GM23338 (cell line): ENCODE data around the gene SNRPD3. TPM values are rescaled to one million over a fixed set of nuclear protein-coding genes. Genes with fewer than 3 reads are reported as not detected.

Experiments used
- ATAC-seq: fragments of 200-7000 bp; cut with Tn5 transposase; 3 replicates; pipeline ENCODE4 v1.9.1; 2020
- DNase-seq: peaks from one replicate; pipeline ENCODE4 v3.0.0-alpha.2; 2015; ENCODE audit warnings: low spot score
- H2AFZ ChIP-seq: fragments of 200-600 bp; sonication (generic); 2 replicates; pipeline ENCODE4 v1.8.0; 2016; ENCODE audit warnings: antibody characterized with exemption, mild to moderate bottlenecking, moderate library complexity
- H3F3A ChIP-seq: fragments of 200-600 bp; sonication (generic); replicated peaks from 2 replicates; pipeline ENCODE4 v1.8.0; 2017; ENCODE audit warnings: antibody characterized with exemption, mixed run types, low read depth
- H3K27ac ChIP-seq: fragments of 200-600 bp; sonication (generic); 2 replicates; pipeline ENCODE4 v1.6.1; 2016; ENCODE audit warnings: low read depth
- H3K27me3 ChIP-seq: fragments of 200-600 bp; sonication (generic); 2 replicates; pipeline ENCODE4 v1.8.0; 2016; ENCODE audit warnings: mild to moderate bottlenecking, mixed run types, moderate library complexity; ENCODE audit not compliant: insufficient read depth
- H3K36me3 ChIP-seq: fragments of 200-600 bp; sonication (generic); 2 replicates; pipeline ENCODE4 v1.8.0; 2016; ENCODE audit warnings: mild to moderate bottlenecking; ENCODE audit not compliant: insufficient read depth
- H3K4me1 ChIP-seq: fragments of 200-600 bp; sonication (generic); 2 replicates; pipeline ENCODE4 v1.8.0; 2016; ENCODE audit warnings: mild to moderate bottlenecking, moderate library complexity; ENCODE audit not compliant: insufficient read depth
- H3K4me2 ChIP-seq: fragments of 200-600 bp; sonication (generic); 2 replicates; pipeline ENCODE4 v1.7.1; 2017; ENCODE audit warnings: mixed run types
- H3K4me3 ChIP-seq: fragments of 200-600 bp; sonication (generic); 2 replicates; pipeline ENCODE4 v1.6.1; 2016; ENCODE audit warnings: mixed run types
- H3K79me2 ChIP-seq: fragments of 200-600 bp; sonication (generic); replicated peaks from 2 replicates; pipeline ENCODE4 v1.8.0; 2017; ENCODE audit warnings: mild to moderate bottlenecking; ENCODE audit not compliant: insufficient read depth
- H3K9me2 ChIP-seq: fragments of 200-600 bp; sonication (generic); 2 replicates; pipeline ENCODE4 v1.8.0; 2017; ENCODE audit not compliant: insufficient read depth
- H4K20me1 ChIP-seq: fragments of 200-600 bp; sonication (generic); replicated peaks from 2 replicates; pipeline ENCODE4 v1.8.0; 2017; ENCODE audit warnings: mild to moderate bottlenecking; ENCODE audit not compliant: insufficient read depth
- H3K27ac Mint-ChIP-seq: 2 replicates; pipeline ENCODE4 v1.8.0; 2020; ENCODE audit warnings: inconsistent platforms, mild to moderate bottlenecking, moderate library complexity, mixed read lengths
- H3K27me3 Mint-ChIP-seq: 3 replicates; pipeline ENCODE4 v1.8.0; 2022; ENCODE audit warnings: low read depth, mild to moderate bottlenecking, moderate library complexity, mixed read lengths, inconsistent platforms; ENCODE audit not compliant: insufficient read depth, poor library complexity
- H3K36me3 Mint-ChIP-seq: 3 replicates; pipeline ENCODE4 v1.8.0; 2021; ENCODE audit warnings: low read depth, mild to moderate bottlenecking, inconsistent platforms, moderate library complexity, mixed read lengths
- H3K4me1 Mint-ChIP-seq: 3 replicates; pipeline ENCODE4 v1.8.0; 2020; ENCODE audit warnings: mild to moderate bottlenecking, inconsistent platforms, mixed read lengths
- H3K4me3 Mint-ChIP-seq: 3 replicates; pipeline ENCODE4 v1.8.0; 2021; ENCODE audit warnings: moderate library complexity, mild to moderate bottlenecking, inconsistent platforms, mixed read lengths
- H3K9me3 Mint-ChIP-seq: 3 replicates; pipeline ENCODE4 v1.8.0; 2020; ENCODE audit warnings: moderate library complexity, mild to moderate bottlenecking, inconsistent platforms, mixed read lengths
- CREB1 ChIP-seq: fragments of 250-450 bp; sonication (Bioruptor Pico); IDR thresholded peaks from 2 replicates; pipeline ENCODE4 v1.5.0; 2020; ENCODE audit warnings: low read depth, mild to moderate bottlenecking, moderate library complexity
- EZH2 ChIP-seq: fragments of 200-600 bp; sonication (generic); IDR thresholded peaks from one replicate; pipeline ENCODE4 v1.8.0; 2017; ENCODE audit warnings: antibody characterized with exemption, mild to moderate bottlenecking, low read depth; ENCODE audit not compliant: unreplicated experiment
- EZH2phosphoT487 ChIP-seq: fragments of 200-600 bp; sonication (generic); IDR thresholded peaks from one replicate; pipeline ENCODE4 v1.8.1; 2018; ENCODE audit warnings: antibody characterized with exemption; ENCODE audit not compliant: unreplicated experiment
- JUNB ChIP-seq: IDR thresholded peaks from one replicate; pipeline ENCODE4 v1.6.1; 2016; ENCODE audit warnings: antibody characterized with exemption; ENCODE audit not compliant: unreplicated experiment
- NANOG ChIP-seq: IDR thresholded peaks from 2 replicates; pipeline ENCODE4 v1.6.1; 2016; ENCODE audit warnings: antibody characterized with exemption, borderline replicate concordance
- ZNF114 ChIP-seq: fragments of 250-450 bp; sonication (Bioruptor Pico); IDR thresholded peaks from 2 replicates; pipeline ENCODE4 v1.5.0; 2020; ENCODE audit warnings: mild to moderate bottlenecking, moderate library complexity
- ZNF331 ChIP-seq: fragments of 250-450 bp; sonication (Bioruptor Pico); IDR thresholded peaks from 2 replicates; pipeline ENCODE4 v1.5.0; 2020; ENCODE audit warnings: low read depth, mild to moderate bottlenecking, moderate library complexity
- polyA plus RNA-seq: library from polyadenylated mRNA; unstranded; fragments of >200 nt; fragmentation: Nextera tagmentation; extraction: Ambion mirVana; gene quantifications from 2 replicates; pipeline ENCODE4 v1.2.1, GENCODE V29; 2016
- total RNA-seq: library from RNA; depleted of rRNA; stranded (reverse); fragments of >200 nt; shearing (Covaris generic); gene quantifications from 2 replicates; pipeline ENCODE4 v1.2.3, GENCODE V29; 2014
- TF ChIP-seq, protein P1 (sequence below), 2 experiments: fragments of 200-600 bp in 1 of 2; sonication (generic) in 1 of 2; conservative IDR thresholded peaks; 2 replicates each; pipeline versions ENCODE4 v1.5.1 to v1.6.1; 2016 to 2017; ENCODE audit warnings: antibody characterized with exemption in 2 of 2, low read depth in 2 of 2, mild to moderate bottlenecking in 2 of 2, moderate library complexity in 1 of 2
- TF ChIP-seq, protein P2 (sequence below): fragments of 250-450 bp; sonication (Bioruptor Pico); IDR thresholded peaks from 2 replicates; pipeline ENCODE4 v1.5.0; 2020; ENCODE audit warnings: mild to moderate bottlenecking, moderate library complexity
- TF ChIP-seq, protein P3 (sequence below): IDR thresholded peaks from one replicate; pipeline ENCODE4 v1.6.1; 2018; ENCODE audit warnings: antibody characterized with exemption; ENCODE audit not compliant: unreplicated experiment

SNRPD3 gene
- total and polyA plus RNA-seq, 2 experiments from 2014 or later = 314 to 375 TPM

DNA sequence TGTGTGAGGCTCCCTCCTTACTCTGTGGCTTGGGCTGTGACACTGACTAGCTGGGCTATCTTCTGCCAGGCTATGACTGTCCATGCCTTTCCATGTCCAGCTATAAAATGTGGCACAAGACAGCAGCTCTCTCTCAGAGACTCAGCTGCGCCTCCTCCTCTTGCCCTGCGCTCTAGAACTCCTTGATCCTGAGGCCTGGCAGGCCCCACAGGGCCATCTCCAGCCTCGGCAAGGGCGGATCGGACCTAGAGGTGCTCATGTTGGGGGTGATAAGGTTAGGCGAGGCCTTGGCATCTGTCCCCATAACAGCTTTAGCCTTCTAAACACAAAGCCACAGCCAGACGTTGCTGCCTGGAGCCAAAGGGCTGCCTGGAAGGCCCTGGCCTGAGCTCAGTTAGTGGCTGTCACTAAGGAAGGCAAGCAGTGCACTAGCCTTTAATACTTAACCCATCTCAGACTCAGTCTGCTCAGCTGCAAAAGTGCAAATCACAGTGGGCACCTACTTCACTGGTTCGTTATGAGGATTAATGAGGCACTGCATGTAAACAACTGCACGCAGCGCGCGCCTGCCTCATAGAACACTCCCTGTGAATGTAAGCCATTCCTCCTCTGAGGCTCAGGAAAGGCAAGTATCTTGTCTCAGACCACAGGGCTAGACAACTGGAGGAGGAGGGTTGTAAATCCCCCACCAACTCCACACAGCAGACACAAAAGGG, 2.0 kb upstream of the SNRPD3 start:
- DNase-seq (no peak), ATAC-seq (no peak)
- Mint-ChIP-seq H3K27ac (peak overlapping the region; percentile 95; the same call in 1 of the 2 replicates), H3K36me3 (peaks cover 29% of the 10 kb centered on the region), H3K9me3 (peaks cover 2% of the 10 kb centered on the region; the same call in 1 of the 3 replicates), H3K4me3 (peak overlapping the region; percentile 98), H3K4me1 (peaks cover 25% of the 10 kb centered on the region), H3K27me3 (peaks cover 6% of the 10 kb centered on the region)
- Histone ChIP-seq H3K27me3 (no peaks in the 10 kb centered on the region), H3K4me3 (peak overlapping the region; percentile 99), H4K20me1 (peaks cover 38% of the 10 kb centered on the region), H3K79me2 (peaks cover 74% of the 10 kb centered on the region), H3K36me3 (peaks cover 13% of the 10 kb centered on the region), H3K27ac (no peak overlapping the region), H3K4me1 (peaks cover 18% of the 10 kb centered on the region), H3K4me2 (peak overlapping the region; percentile 86), H2AFZ (no peak overlapping the region), H3K9me2 (no peaks in the 10 kb centered on the region), H3F3A (peaks cover 5% of the 10 kb centered on the region; the same call in 1 of the 2 replicates)
- TF ChIP-seq JUNB = no peak
- no peak for TF ChIP-seq EZH2phosphoT487
- TF ChIP-seq, protein P1, sequence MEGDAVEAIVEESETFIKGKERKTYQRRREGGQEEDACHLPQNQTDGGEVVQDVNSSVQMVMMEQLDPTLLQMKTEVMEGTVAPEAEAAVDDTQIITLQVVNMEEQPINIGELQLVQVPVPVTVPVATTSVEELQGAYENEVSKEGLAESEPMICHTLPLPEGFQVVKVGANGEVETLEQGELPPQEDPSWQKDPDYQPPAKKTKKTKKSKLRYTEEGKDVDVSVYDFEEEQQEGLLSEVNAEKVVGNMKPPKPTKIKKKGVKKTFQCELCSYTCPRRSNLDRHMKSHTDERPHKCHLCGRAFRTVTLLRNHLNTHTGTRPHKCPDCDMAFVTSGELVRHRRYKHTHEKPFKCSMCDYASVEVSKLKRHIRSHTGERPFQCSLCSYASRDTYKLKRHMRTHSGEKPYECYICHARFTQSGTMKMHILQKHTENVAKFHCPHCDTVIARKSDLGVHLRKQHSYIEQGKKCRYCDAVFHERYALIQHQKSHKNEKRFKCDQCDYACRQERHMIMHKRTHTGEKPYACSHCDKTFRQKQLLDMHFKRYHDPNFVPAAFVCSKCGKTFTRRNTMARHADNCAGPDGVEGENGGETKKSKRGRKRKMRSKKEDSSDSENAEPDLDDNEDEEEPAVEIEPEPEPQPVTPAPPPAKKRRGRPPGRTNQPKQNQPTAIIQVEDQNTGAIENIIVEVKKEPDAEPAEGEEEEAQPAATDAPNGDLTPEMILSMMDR (conservative IDR thresholded peaks at IDR 0.05; ENCODE audit: low read depth in 2 of 2) = no peak
- TF ChIP-seq, protein P2, sequence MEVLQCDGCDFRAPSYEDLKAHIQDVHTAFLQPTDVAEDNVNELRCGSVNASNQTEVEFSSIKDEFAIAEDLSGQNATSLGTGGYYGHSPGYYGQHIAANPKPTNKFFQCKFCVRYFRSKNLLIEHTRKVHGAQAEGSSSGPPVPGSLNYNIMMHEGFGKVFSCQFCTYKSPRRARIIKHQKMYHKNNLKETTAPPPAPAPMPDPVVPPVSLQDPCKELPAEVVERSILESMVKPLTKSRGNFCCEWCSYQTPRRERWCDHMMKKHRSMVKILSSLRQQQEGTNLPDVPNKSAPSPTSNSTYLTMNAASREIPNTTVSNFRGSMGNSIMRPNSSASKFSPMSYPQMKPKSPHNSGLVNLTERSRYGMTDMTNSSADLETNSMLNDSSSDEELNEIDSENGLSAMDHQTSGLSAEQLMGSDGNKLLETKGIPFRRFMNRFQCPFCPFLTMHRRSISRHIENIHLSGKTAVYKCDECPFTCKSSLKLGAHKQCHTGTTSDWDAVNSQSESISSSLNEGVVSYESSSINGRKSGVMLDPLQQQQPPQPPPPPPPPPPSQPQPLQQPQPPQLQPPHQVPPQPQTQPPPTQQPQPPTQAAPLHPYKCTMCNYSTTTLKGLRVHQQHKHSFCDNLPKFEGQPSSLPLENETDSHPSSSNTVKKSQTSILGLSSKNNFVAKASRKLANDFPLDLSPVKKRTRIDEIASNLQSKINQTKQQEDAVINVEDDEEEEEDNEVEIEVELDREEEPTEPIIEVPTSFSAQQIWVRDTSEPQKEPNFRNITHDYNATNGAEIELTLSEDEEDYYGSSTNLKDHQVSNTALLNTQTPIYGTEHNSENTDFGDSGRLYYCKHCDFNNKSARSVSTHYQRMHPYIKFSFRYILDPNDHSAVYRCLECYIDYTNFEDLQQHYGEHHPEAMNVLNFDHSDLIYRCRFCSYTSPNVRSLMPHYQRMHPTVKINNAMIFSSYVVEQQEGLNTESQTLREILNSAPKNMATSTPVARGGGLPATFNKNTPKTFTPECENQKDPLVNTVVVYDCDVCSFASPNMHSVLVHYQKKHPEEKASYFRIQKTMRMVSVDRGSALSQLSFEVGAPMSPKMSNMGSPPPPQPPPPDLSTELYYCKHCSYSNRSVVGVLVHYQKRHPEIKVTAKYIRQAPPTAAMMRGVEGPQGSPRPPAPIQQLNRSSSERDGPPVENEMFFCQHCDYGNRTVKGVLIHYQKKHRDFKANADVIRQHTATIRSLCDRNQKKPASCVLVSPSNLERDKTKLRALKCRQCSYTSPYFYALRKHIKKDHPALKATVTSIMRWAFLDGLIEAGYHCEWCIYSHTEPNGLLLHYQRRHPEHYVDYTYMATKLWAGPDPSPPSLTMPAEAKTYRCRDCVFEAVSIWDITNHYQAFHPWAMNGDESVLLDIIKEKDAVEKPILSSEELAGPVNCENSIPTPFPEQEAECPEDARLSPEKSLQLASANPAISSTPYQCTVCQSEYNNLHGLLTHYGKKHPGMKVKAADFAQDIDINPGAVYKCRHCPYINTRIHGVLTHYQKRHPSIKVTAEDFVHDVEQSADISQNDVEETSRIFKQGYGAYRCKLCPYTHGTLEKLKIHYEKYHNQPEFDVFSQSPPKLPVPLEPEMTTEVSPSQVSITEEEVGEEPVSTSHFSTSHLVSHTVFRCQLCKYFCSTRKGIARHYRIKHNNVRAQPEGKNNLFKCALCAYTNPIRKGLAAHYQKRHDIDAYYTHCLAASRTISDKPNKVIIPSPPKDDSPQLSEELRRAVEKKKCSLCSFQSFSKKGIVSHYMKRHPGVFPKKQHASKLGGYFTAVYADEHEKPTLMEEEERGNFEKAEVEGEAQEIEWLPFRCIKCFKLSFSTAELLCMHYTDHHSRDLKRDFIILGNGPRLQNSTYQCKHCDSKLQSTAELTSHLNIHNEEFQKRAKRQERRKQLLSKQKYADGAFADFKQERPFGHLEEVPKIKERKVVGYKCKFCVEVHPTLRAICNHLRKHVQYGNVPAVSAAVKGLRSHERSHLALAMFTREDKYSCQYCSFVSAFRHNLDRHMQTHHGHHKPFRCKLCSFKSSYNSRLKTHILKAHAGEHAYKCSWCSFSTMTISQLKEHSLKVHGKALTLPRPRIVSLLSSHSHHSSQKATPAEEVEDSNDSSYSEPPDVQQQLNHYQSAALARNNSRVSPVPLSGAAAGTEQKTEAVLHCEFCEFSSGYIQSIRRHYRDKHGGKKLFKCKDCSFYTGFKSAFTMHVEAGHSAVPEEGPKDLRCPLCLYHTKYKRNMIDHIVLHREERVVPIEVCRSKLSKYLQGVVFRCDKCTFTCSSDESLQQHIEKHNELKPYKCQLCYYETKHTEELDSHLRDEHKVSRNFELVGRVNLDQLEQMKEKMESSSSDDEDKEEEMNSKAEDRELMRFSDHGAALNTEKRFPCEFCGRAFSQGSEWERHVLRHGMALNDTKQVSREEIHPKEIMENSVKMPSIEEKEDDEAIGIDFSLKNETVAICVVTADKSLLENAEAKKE (CRISPR knock-in tag) = no peak
- no peak for TF ChIP-seq ZNF331 (CRISPR knock-in tag)
- no peak for TF ChIP-seq EZH2
- TF ChIP-seq ZNF114 (CRISPR knock-in tag) = no peak
- TF ChIP-seq, protein P3, sequence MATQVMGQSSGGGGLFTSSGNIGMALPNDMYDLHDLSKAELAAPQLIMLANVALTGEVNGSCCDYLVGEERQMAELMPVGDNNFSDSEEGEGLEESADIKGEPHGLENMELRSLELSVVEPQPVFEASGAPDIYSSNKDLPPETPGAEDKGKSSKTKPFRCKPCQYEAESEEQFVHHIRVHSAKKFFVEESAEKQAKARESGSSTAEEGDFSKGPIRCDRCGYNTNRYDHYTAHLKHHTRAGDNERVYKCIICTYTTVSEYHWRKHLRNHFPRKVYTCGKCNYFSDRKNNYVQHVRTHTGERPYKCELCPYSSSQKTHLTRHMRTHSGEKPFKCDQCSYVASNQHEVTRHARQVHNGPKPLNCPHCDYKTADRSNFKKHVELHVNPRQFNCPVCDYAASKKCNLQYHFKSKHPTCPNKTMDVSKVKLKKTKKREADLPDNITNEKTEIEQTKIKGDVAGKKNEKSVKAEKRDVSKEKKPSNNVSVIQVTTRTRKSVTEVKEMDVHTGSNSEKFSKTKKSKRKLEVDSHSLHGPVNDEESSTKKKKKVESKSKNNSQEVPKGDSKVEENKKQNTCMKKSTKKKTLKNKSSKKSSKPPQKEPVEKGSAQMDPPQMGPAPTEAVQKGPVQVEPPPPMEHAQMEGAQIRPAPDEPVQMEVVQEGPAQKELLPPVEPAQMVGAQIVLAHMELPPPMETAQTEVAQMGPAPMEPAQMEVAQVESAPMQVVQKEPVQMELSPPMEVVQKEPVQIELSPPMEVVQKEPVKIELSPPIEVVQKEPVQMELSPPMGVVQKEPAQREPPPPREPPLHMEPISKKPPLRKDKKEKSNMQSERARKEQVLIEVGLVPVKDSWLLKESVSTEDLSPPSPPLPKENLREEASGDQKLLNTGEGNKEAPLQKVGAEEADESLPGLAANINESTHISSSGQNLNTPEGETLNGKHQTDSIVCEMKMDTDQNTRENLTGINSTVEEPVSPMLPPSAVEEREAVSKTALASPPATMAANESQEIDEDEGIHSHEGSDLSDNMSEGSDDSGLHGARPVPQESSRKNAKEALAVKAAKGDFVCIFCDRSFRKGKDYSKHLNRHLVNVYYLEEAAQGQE = no peak
- TF ChIP-seq CREB1 (CRISPR knock-in tag) = no peak
- TF ChIP-seq NANOG = no peak
